H9 (cell line): Measurements from ENCODE around the gene ATG5. TPM values are rescaled to one million over a fixed set of nuclear protein-coding genes. Genes with fewer than 3 reads are reported as not detected.

Experiments
- DNase-seq: peaks from one replicate; pipeline ENCODE4 v3.0.0-alpha.2; 2017
- H2AFZ ChIP-seq: one replicate; pipeline ENCODE4 v1.6.1; 2013; ENCODE audit warnings: mild to moderate bottlenecking, low read length, control low read depth, moderate library complexity
- H2AK5ac ChIP-seq: 2 replicates; pipeline ENCODE4 v1.6.1; 2013; ENCODE audit warnings: low read length, control low read depth, mixed read lengths; ENCODE audit not compliant: insufficient read length
- H2BK120ac ChIP-seq: one replicate; pipeline ENCODE4 v1.6.1; 2013; ENCODE audit warnings: low read depth, mild to moderate bottlenecking, low read length, control low read depth, inconsistent platforms; ENCODE audit not compliant: poor library complexity, severe bottlenecking
- H2BK12ac ChIP-seq: 2 replicates; pipeline ENCODE4 v1.6.1; 2013; ENCODE audit warnings: low read length, control low read depth, mixed read lengths, low read depth; ENCODE audit not compliant: insufficient read length
- H2BK15ac ChIP-seq: 2 replicates; pipeline ENCODE4 v1.6.1; 2013; ENCODE audit warnings: low read depth, low read length, control low read depth
- H2BK20ac ChIP-seq: one replicate; pipeline ENCODE4 v1.6.1; 2013; ENCODE audit warnings: low read depth, mild to moderate bottlenecking, low read length, control low read depth, inconsistent platforms; ENCODE audit not compliant: poor library complexity, severe bottlenecking
- H2BK5ac ChIP-seq: 2 replicates; pipeline ENCODE4 v1.6.1; 2013; ENCODE audit warnings: low read length, control low read depth, mixed read lengths; ENCODE audit not compliant: insufficient read length
- H3K14ac ChIP-seq: 2 replicates; pipeline ENCODE4 v1.6.1; 2013; ENCODE audit warnings: low read length, control low read depth; ENCODE audit not compliant: insufficient read depth
- H3K18ac ChIP-seq: 2 replicates; pipeline ENCODE4 v1.6.1; 2013; ENCODE audit warnings: low read depth, mild to moderate bottlenecking, mixed read lengths, low read length, control low read depth; ENCODE audit not compliant: insufficient read length
- H3K23ac ChIP-seq: 2 replicates; pipeline ENCODE4 v1.6.1; 2013; ENCODE audit warnings: low read length, control low read depth, mixed read lengths, low read depth; ENCODE audit not compliant: insufficient read length
- H3K23me2 ChIP-seq: 2 replicates; pipeline ENCODE4 v1.6.1; 2013; ENCODE audit warnings: low read depth, mild to moderate bottlenecking, mixed read lengths, low read length, control low read depth; ENCODE audit not compliant: insufficient read length, poor library complexity, severe bottlenecking
- H3K27ac ChIP-seq: 2 replicates; pipeline ENCODE4 v1.5.1; 2013; ENCODE audit warnings: low read length, control low read depth, mixed read lengths, low read depth; ENCODE audit not compliant: insufficient read length
- H3K27me3 ChIP-seq: 2 replicates; pipeline ENCODE4 v1.6.1; 2013; ENCODE audit warnings: low read length, control low read depth, inconsistent platforms; ENCODE audit not compliant: insufficient read depth
- H3K4ac ChIP-seq: 2 replicates; pipeline ENCODE4 v1.6.1; 2013; ENCODE audit warnings: low read depth, mild to moderate bottlenecking, control low read depth, inconsistent platforms, low read length, moderate library complexity
- H3K4me1 ChIP-seq: 2 replicates; pipeline ENCODE4 v1.6.1; 2013; ENCODE audit warnings: low read length, control low read depth, inconsistent platforms; ENCODE audit not compliant: insufficient read depth
- H3K4me2 ChIP-seq: 2 replicates; pipeline ENCODE4 v1.6.1; 2013; ENCODE audit warnings: low read length, control low read depth, mixed read lengths; ENCODE audit not compliant: insufficient read length, insufficient read depth
- H3K56ac ChIP-seq: 2 replicates; pipeline ENCODE4 v1.6.1; 2013; ENCODE audit warnings: low read depth, mild to moderate bottlenecking, mixed read lengths, low read length, control low read depth; ENCODE audit not compliant: insufficient read length
- H3K79me1 ChIP-seq: 2 replicates; pipeline ENCODE4 v1.6.1; 2013; ENCODE audit warnings: low read depth, mild to moderate bottlenecking, moderate library complexity, low read length, control low read depth, inconsistent platforms; ENCODE audit not compliant: insufficient read depth, poor library complexity, severe bottlenecking
- H3K79me2 ChIP-seq: 2 replicates; pipeline ENCODE4 v1.6.1; 2013; ENCODE audit warnings: low read length, control low read depth, inconsistent platforms; ENCODE audit not compliant: insufficient read depth
- H3K9ac ChIP-seq: 2 replicates; pipeline ENCODE4 v1.6.1; 2013; ENCODE audit warnings: low read length, control low read depth, mixed read lengths; ENCODE audit not compliant: insufficient read length; ENCODE audit errors: extremely low read depth
- H3K9me3 ChIP-seq: one replicate; pipeline ENCODE4 v1.6.1; 2013; ENCODE audit warnings: low read depth, low read length, inconsistent platforms; ENCODE audit not compliant: control insufficient read depth
- H3T11ph ChIP-seq: one replicate; pipeline ENCODE4 v1.6.1; 2013; ENCODE audit warnings: mild to moderate bottlenecking, low read length, control low read depth, inconsistent platforms
- H4K20me1 ChIP-seq: one replicate; pipeline ENCODE4 v1.6.1; 2013; ENCODE audit not compliant: control insufficient read depth, insufficient read length, insufficient read depth
- H4K5ac ChIP-seq: 2 replicates; pipeline ENCODE4 v1.6.1; 2013; ENCODE audit warnings: low read depth, mild to moderate bottlenecking, mixed read lengths, low read length, control low read depth; ENCODE audit not compliant: insufficient read length
- H4K8ac ChIP-seq: replicated peaks from 2 replicates; pipeline ENCODE4 v1.6.1; 2013; ENCODE audit warnings: low read length, control low read depth, mixed read lengths, low read depth; ENCODE audit not compliant: insufficient read length
- H4K91ac ChIP-seq: 2 replicates; pipeline ENCODE4 v1.6.1; 2013; ENCODE audit warnings: low read depth, mild to moderate bottlenecking, moderate library complexity, mixed read lengths, low read length, control low read depth; ENCODE audit not compliant: insufficient read length
- H3K27ac Mint-ChIP-seq, 3 experiments: 2 replicates in 2 of 3; 3 replicates in 1 of 3; pipeline ENCODE4 v1.8.0; 2020 to 2021; ENCODE audit warnings: mixed read lengths in 3 of 3, mild to moderate bottlenecking in 1 of 3, moderate library complexity in 1 of 3
- H3K27me3 Mint-ChIP-seq: 2 replicates; pipeline ENCODE4 v1.8.0; 2021; ENCODE audit warnings: low read depth, mild to moderate bottlenecking, moderate library complexity, mixed read lengths
- H3K36me3 Mint-ChIP-seq, 3 experiments: 2 replicates in 2 of 3; 3 replicates in 1 of 3; pipeline ENCODE4 v1.8.0; 2020 to 2021; ENCODE audit warnings: low read depth in 3 of 3, mixed read lengths in 3 of 3; ENCODE audit not compliant: insufficient read depth in 1 of 3
- H3K4me1 Mint-ChIP-seq, 2 experiments: 2 replicates each; pipeline ENCODE4 v1.8.0; 2020; ENCODE audit warnings: mixed read lengths in 2 of 2
- H3K4me3 Mint-ChIP-seq, 2 experiments: 2 replicates in 1 of 2; 3 replicates in 1 of 2; pipeline ENCODE4 v1.8.0; 2020 to 2021; ENCODE audit warnings: mild to moderate bottlenecking in 2 of 2, mixed read lengths in 2 of 2, moderate library complexity in 1 of 2
- H3K9me3 Mint-ChIP-seq, 2 experiments: 2 replicates in 1 of 2; 3 replicates in 1 of 2; pipeline ENCODE4 v1.8.0; 2020; ENCODE audit warnings: mild to moderate bottlenecking in 2 of 2, mixed read lengths in 2 of 2, moderate library complexity in 1 of 2
- whole genome bisulfite sequencing: extraction: QIAGEN DNeasy Blood & Tissue Kit; methylation state at CpG from one replicate; pipeline ENCODE4 v1.1.7; 2013; ENCODE audit warnings: missing lambda C conversion rate, low lambda C conversion rate, mixed read lengths; ENCODE audit not compliant: insufficient read length; ENCODE audit errors: extremely low coverage; 5-methylcytosine and 5-hydroxymethylcytosine counted together
- total RNA-seq: library from RNA; stranded (reverse); gene quantifications from 2 replicates; pipeline ENCODE4 v1.2.1, GENCODE V29; 2021
- TF ChIP-seq, protein P1 (sequence below): fragments of 200-600 bp; sonication (generic); conservative IDR thresholded peaks from 3 replicates; pipeline ENCODE4 v1.8.0; 2021; ENCODE audit warnings: antibody characterized with exemption, mild to moderate bottlenecking

Gene ATG5
- total RNA-seq, 1 experiment from 2014 or later, result 36.7 TPM

DNA sequence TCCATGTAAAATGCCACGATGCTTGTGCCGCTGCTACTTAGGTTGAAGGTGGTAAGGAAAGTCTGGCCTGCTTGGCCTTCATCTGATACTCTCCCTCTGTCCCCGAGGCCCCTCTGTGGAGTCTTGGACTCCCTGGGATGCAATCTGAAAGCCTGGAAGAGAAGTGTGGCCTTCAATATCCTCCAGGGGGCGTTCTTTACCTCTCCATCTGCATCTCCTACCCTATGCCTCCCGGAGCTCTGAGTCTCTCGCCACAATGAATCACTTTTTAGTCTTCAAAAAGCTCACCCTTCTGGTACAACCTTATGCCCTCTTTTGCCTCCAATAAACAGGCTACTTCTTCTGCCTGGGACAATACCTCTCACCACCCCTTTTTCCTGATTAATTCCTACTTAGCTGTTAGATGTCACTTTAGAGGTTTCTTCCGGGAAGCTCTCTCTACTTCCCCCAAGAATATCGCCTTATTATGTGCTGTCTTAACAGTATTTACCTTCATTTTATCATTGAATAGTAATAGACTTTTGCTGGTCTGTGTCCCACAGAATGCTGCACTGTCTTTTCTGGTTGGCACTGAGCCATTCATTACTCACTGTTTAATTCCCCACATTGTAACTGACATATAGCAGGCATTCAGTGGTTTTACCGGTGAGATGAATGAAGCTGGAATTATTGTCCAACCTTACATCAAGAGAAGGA lies 13.9 kb upstream of the ATG5 start:
- Histone ChIP-seq H2BK12ac (no peak overlapping the region), H3K4ac (no peak overlapping the region), H2AK5ac (no peak overlapping the region), H4K5ac (no peak overlapping the region), H2BK120ac (no peak overlapping the region), H2BK5ac (no peak overlapping the region), H3K27ac (no peak overlapping the region), H3K4me2 (no peak overlapping the region), H3K23ac (no peak overlapping the region), H3K79me1 (no peaks in the 10 kb centered on the region), H3K79me2 (no peaks in the 10 kb centered on the region), H3T11ph (no peak overlapping the region), H3K27me3 (no peaks in the 10 kb centered on the region), H3K23me2 (no peaks in the 10 kb centered on the region), H4K20me1 (no peaks in the 10 kb centered on the region), H3K56ac (no peak overlapping the region), H4K8ac (no peak overlapping the region), H2BK20ac (no peak overlapping the region), H3K18ac (no peak overlapping the region), H2AFZ (peak overlapping the region; percentile 83), H2BK15ac (no peak overlapping the region), H4K91ac (no peak overlapping the region), H3K4me1 (no peaks in the 10 kb centered on the region), H3K9me3 (no peaks in the 10 kb centered on the region), H3K9ac (no peak overlapping the region), H3K14ac (no peak overlapping the region)
- Mint-ChIP-seq H3K9me3 (no peaks in the 10 kb centered on the region), H3K36me3 (no peaks in the 10 kb centered on the region), H3K4me3 (no peak overlapping the region), H3K4me1 (peaks cover 5 to 7% of the 10 kb centered on the region in 2 experiments), H3K27ac (peak overlapping the region in 1 of 3 experiments; percentile 0; a peak in 1 of 7 replicates), H3K27me3 (no peaks in the 10 kb centered on the region; the same call in 1 of the 2 replicates)
- no CpG with 5 or more reads among the region's 9 CpGs for WGBS
- TF ChIP-seq, protein P1, sequence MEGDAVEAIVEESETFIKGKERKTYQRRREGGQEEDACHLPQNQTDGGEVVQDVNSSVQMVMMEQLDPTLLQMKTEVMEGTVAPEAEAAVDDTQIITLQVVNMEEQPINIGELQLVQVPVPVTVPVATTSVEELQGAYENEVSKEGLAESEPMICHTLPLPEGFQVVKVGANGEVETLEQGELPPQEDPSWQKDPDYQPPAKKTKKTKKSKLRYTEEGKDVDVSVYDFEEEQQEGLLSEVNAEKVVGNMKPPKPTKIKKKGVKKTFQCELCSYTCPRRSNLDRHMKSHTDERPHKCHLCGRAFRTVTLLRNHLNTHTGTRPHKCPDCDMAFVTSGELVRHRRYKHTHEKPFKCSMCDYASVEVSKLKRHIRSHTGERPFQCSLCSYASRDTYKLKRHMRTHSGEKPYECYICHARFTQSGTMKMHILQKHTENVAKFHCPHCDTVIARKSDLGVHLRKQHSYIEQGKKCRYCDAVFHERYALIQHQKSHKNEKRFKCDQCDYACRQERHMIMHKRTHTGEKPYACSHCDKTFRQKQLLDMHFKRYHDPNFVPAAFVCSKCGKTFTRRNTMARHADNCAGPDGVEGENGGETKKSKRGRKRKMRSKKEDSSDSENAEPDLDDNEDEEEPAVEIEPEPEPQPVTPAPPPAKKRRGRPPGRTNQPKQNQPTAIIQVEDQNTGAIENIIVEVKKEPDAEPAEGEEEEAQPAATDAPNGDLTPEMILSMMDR, result peak; percentile 86
- DNase-seq, result peak; percentile 78
